Chondrocyte (in vitro differentiated cells): ENCODE results near the gene RNF13. TPM values are rescaled to one million over a fixed set of nuclear protein-coding genes. Genes with fewer than 3 reads are reported as not detected.

Experiments used
- DNase-seq: peaks from one replicate; pipeline ENCODE4 v3.0.0; 2021; ENCODE audit warnings: mixed read lengths, low spot score
- H3K27ac Mint-ChIP-seq: one replicate; pipeline ENCODE4 v1.8.0; 2021; ENCODE audit warnings: mild to moderate bottlenecking, moderate library complexity, mixed read lengths; ENCODE audit not compliant: unreplicated experiment
- H3K27me3 Mint-ChIP-seq: 2 replicates; pipeline ENCODE4 v1.8.0; 2021; ENCODE audit warnings: low read depth, mixed read lengths
- H3K36me3 Mint-ChIP-seq: 2 replicates; pipeline ENCODE4 v1.8.0; 2021; ENCODE audit warnings: low read depth, mixed read lengths
- H3K4me1 Mint-ChIP-seq: 2 replicates; pipeline ENCODE4 v1.8.0; 2021; ENCODE audit warnings: low read depth, mild to moderate bottlenecking, mixed read lengths
- H3K4me3 Mint-ChIP-seq: one replicate; pipeline ENCODE4 v1.8.0; 2021; ENCODE audit warnings: mild to moderate bottlenecking, moderate library complexity, mixed read lengths; ENCODE audit not compliant: unreplicated experiment
- H3K9me3 Mint-ChIP-seq: 2 replicates; pipeline ENCODE4 v1.8.0; 2021; ENCODE audit warnings: low read depth, mixed read lengths
- CTCF ChIP-seq: fragments of 200-600 bp; sonication (generic); IDR thresholded peaks from 2 replicates; pipeline ENCODE4 v1.5.0; 2021; ENCODE audit warnings: antibody characterized with exemption, mild to moderate bottlenecking, moderate library complexity
- total RNA-seq: library from RNA; stranded (reverse); gene quantifications from 3 replicates; pipeline ENCODE4 v1.2.1, GENCODE V29; 2021

RNF13 gene
- total RNA-seq, 1 donor from 2014 or later, result 43.1 TPM

DNA sequence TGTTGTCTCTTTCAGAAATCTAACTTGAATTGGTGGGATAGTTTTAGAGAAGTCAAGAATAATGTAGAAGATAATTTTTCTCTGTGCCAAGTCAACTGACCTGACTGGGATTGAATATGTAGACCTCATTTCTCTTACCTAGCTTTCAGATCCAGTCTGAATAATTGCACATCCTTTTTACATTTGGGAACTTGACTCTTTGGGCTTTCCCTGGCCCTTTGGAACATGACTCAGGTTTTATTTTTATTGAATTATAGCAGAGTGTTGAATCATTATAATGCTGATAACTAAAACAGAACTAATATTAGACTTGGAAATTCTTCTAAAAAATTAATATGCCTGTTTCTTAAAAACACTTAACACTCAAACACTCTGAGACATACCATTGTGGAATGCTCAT lies 81.2 kb downstream of the RNF13 start:
- H3K9me3 Mint-ChIP-seq, result no peaks in the 10 kb centered on the region
- no peak overlapping the region for H3K4me3 Mint-ChIP-seq
- TF ChIP-seq CTCF, result no peak
- DNase-seq, result no peak
- peaks cover 55% of the 10 kb centered on the region for H3K4me1 Mint-ChIP-seq
- H3K27ac Mint-ChIP-seq, result peak overlapping the region; percentile 67
- H3K27me3 Mint-ChIP-seq, result no peaks in the 10 kb centered on the region
- H3K36me3 Mint-ChIP-seq, result peaks cover 2% of the 10 kb centered on the region

GRCh38 chr3:149895339-149895738 lies 82.3 kb downstream of the RNF13 start:
- no peak overlapping the region for H3K27ac Mint-ChIP-seq
- no peaks in the 10 kb centered on the region for H3K27me3 Mint-ChIP-seq
- H3K9me3 Mint-ChIP-seq, result no peaks in the 10 kb centered on the region
- no peaks in the 10 kb centered on the region for H3K36me3 Mint-ChIP-seq
- H3K4me1 Mint-ChIP-seq, result peaks cover 58% of the 10 kb centered on the region
- TF ChIP-seq CTCF, result no peak
- no peak overlapping the region for H3K4me3 Mint-ChIP-seq
- no peak for DNase-seq

DNA sequence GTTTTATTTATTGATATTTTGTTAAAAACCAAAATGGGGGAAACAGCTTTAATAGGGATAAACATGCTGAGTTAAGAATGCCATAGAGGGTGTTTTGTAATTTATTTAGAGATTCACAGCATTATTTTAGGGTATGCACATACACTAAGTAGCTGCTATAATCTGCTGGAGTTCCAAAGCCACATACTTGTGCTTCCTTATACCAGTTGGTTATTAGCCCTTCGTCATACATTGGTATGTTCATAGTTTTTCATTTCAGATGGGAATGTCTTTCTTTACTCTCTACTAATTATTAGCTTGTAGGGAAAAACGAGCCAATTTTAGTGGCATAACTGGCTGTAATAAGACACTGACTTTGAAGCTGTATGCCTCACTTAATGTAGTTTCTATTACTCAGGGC lies 82.8 kb downstream of the RNF13 start:
- no peaks in the 10 kb centered on the region for H3K27me3 Mint-ChIP-seq
- no peak for TF ChIP-seq CTCF
- no peak overlapping the region for H3K4me3 Mint-ChIP-seq
- no peak overlapping the region for H3K27ac Mint-ChIP-seq
- no peak for DNase-seq
- H3K36me3 Mint-ChIP-seq, result no peaks in the 10 kb centered on the region
- H3K9me3 Mint-ChIP-seq, result no peaks in the 10 kb centered on the region
- H3K4me1 Mint-ChIP-seq, result peaks cover 55% of the 10 kb centered on the region

- peaks cover 32% of the 10 kb centered on the region for H3K4me1 Mint-ChIP-seq
- H3K27me3 Mint-ChIP-seq, result no peaks in the 10 kb centered on the region
- H3K9me3 Mint-ChIP-seq, result no peaks in the 10 kb centered on the region
- no peak overlapping the region for H3K4me3 Mint-ChIP-seq
- H3K27ac Mint-ChIP-seq, result peak overlapping the region; percentile 74
- no peak for TF ChIP-seq CTCF
- H3K36me3 Mint-ChIP-seq, result no peaks in the 10 kb centered on the region
- no peak for DNase-seq
These were observed 85.8 kb downstream of the RNF13 start for GRCh38 chr3:149898771-149899170.

DNA sequence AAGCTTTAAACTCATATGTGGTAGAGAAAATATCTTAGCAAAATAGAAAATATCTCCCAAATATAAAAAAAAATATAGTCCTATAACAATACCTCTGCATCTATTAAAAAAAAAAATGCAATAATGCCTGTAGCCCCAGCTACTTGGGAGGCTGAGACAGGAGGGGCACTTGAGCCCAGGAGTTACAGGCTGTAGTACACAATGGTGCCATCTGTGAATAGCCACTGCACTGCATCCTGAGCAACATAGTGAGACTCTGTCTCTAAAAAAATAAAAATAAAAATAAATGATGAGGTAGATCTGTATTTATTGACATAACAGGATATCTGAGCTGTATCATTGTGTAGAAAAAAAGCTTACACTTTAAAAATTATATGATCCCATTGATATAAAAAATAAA lies 87.3 kb downstream of the RNF13 start:
- Mint-ChIP-seq H3K36me3 (no peaks in the 10 kb centered on the region), H3K27me3 (no peaks in the 10 kb centered on the region), H3K9me3 (no peaks in the 10 kb centered on the region), H3K27ac (no peak overlapping the region), H3K4me3 (no peak overlapping the region), H3K4me1 (peaks cover 19% of the 10 kb centered on the region)
- TF ChIP-seq CTCF, result no peak
- no peak for DNase-seq
